ENCODE results near the gene CCDC85B. TPM values are rescaled to one million over a fixed set of nuclear protein-coding genes. Genes with fewer than 3 reads are reported as not detected.

Gene CCDC85B
- total RNA-seq, 1 experiment from 2014 or later = 55.3 TPM

- TF ChIP-seq ESRRA (CRISPR knock-in tag; IDR thresholded peaks at IDR 0.05; ENCODE audit: borderline replicate concordance) (no peak), MYBL2 (CRISPR knock-in tag; IDR thresholded peaks at IDR 0.05) (no peak), ZNF671 (CRISPR knock-in tag; IDR thresholded peaks at IDR 0.05) (no peak), ZNF219 (CRISPR knock-in tag; IDR thresholded peaks at IDR 0.05; ENCODE audit: borderline replicate concordance) (no peak), STAT6 (CRISPR knock-in tag; conservative IDR thresholded peaks at IDR 0.05; ENCODE audit: low read depth) (no peak), RORB (CRISPR knock-in tag; IDR thresholded peaks at IDR 0.05) (no peak), ATF1 (CRISPR knock-in tag; IDR thresholded peaks at IDR 0.05) (no peak), JAZF1 (CRISPR knock-in tag; IDR thresholded peaks at IDR 0.05) (no peak), FOXK1 (CRISPR knock-in tag; IDR thresholded peaks at IDR 0.05) (peak; percentile 42; the same call in 1 of the 2 replicates), IRF2 (CRISPR knock-in tag; IDR thresholded peaks at IDR 0.05; ENCODE audit: borderline replicate concordance, low read depth) (no peak), PRRX2 (CRISPR knock-in tag; IDR thresholded peaks at IDR 0.05) (no peak), ZBTB43 (CRISPR knock-in tag; IDR thresholded peaks at IDR 0.05) (no peak), CBFB (CRISPR knock-in tag; IDR thresholded peaks at IDR 0.05; ENCODE audit: low read depth) (no peak), E2F5 (CRISPR knock-in tag; IDR thresholded peaks at IDR 0.05) (no peak), RELA (CRISPR knock-in tag; IDR thresholded peaks at IDR 0.05; ENCODE audit: borderline replicate concordance) (no peak), HMGA2 (CRISPR knock-in tag; IDR thresholded peaks at IDR 0.05) (no peak), ATF3 (CRISPR knock-in tag; conservative IDR thresholded peaks at IDR 0.05) (no peak), TP53 (CRISPR knock-in tag; IDR thresholded peaks at IDR 0.05) (no peak), ZNF317 (CRISPR knock-in tag; IDR thresholded peaks at IDR 0.05; ENCODE audit: borderline replicate concordance, low read depth) (no peak), CREM (CRISPR knock-in tag; IDR thresholded peaks at IDR 0.05) (no peak), ZNF423 (CRISPR knock-in tag; IDR thresholded peaks at IDR 0.05) (peak; percentile 52; the same call in 1 of the 2 replicates), ZSCAN18 (CRISPR knock-in tag; IDR thresholded peaks at IDR 0.05) (0 out of 2 replicates have a peak, but pooled peaks have one; percentile 37)
- TF ChIP-seq, protein P1, sequence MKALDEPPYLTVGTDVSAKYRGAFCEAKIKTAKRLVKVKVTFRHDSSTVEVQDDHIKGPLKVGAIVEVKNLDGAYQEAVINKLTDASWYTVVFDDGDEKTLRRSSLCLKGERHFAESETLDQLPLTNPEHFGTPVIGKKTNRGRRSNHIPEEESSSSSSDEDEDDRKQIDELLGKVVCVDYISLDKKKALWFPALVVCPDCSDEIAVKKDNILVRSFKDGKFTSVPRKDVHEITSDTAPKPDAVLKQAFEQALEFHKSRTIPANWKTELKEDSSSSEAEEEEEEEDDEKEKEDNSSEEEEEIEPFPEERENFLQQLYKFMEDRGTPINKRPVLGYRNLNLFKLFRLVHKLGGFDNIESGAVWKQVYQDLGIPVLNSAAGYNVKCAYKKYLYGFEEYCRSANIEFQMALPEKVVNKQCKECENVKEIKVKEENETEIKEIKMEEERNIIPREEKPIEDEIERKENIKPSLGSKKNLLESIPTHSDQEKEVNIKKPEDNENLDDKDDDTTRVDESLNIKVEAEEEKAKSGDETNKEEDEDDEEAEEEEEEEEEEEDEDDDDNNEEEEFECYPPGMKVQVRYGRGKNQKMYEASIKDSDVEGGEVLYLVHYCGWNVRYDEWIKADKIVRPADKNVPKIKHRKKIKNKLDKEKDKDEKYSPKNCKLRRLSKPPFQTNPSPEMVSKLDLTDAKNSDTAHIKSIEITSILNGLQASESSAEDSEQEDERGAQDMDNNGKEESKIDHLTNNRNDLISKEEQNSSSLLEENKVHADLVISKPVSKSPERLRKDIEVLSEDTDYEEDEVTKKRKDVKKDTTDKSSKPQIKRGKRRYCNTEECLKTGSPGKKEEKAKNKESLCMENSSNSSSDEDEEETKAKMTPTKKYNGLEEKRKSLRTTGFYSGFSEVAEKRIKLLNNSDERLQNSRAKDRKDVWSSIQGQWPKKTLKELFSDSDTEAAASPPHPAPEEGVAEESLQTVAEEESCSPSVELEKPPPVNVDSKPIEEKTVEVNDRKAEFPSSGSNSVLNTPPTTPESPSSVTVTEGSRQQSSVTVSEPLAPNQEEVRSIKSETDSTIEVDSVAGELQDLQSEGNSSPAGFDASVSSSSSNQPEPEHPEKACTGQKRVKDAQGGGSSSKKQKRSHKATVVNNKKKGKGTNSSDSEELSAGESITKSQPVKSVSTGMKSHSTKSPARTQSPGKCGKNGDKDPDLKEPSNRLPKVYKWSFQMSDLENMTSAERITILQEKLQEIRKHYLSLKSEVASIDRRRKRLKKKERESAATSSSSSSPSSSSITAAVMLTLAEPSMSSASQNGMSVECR (CRISPR knock-in tag; IDR thresholded peaks at IDR 0.05; ENCODE audit: borderline replicate concordance) = no peak
- TF ChIP-seq, protein P2, sequence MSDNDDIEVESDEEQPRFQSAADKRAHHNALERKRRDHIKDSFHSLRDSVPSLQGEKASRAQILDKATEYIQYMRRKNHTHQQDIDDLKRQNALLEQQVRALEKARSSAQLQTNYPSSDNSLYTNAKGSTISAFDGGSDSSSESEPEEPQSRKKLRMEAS (CRISPR knock-in tag; IDR thresholded peaks at IDR 0.05) = peak; percentile 70
- TF ChIP-seq, protein P3, sequence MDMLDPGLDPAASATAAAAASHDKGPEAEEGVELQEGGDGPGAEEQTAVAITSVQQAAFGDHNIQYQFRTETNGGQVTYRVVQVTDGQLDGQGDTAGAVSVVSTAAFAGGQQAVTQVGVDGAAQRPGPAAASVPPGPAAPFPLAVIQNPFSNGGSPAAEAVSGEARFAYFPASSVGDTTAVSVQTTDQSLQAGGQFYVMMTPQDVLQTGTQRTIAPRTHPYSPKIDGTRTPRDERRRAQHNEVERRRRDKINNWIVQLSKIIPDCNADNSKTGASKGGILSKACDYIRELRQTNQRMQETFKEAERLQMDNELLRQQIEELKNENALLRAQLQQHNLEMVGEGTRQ (CRISPR knock-in tag; IDR thresholded peaks at IDR 0.05) = peak; percentile 96
- TF ChIP-seq, protein P4, sequence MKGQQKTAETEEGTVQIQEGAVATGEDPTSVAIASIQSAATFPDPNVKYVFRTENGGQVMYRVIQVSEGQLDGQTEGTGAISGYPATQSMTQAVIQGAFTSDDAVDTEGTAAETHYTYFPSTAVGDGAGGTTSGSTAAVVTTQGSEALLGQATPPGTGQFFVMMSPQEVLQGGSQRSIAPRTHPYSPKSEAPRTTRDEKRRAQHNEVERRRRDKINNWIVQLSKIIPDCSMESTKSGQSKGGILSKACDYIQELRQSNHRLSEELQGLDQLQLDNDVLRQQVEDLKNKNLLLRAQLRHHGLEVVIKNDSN (CRISPR knock-in tag; IDR thresholded peaks at IDR 0.05) = peak; percentile 96
Measured at GRCh38 chr11:65873318-65874156, 16.9 kb upstream of the CCDC85B start (continued).
